Heart right ventricle (tissue), 16 donors: ENCODE measurements around the gene DEFB115. TPM values are rescaled to one million over a fixed set of nuclear protein-coding genes. Genes with fewer than 3 reads are reported as not detected.
A peak's percentile ranks its signal among the peaks of the same experiment; 100 is the strongest.
"Not testable (repeated sequence)": the region's sequence is repeated elsewhere in the genome, so short reads cannot be mapped to it uniquely, and the experiment has no call there.

Source experiments
- ATAC-seq, 8 donors: fragments of 200-7000 bp; cut with Tn5 transposase; one replicate each; pipeline ENCODE4 v1.9.1; 2020; ENCODE audit warnings: mild to moderate bottlenecking in 8 of 8, moderate library complexity in 8 of 8, moderate number of reproducible peaks in 1 of 8
- DNase-seq, 2 donors: peaks; one replicate each; pipeline ENCODE4 v3.0.0-alpha.2; 2020
- H3K27ac ChIP-seq, 10 donors: fragments of 200-600 bp; sonication (generic) in 2 of 10; one replicate each; pipeline versions ENCODE4 v1.5.0 to v1.8.0; 2020 to 2022; ENCODE audit warnings: mild to moderate bottlenecking in 3 of 10
- H3K27me3 ChIP-seq, 7 donors: fragments of 200-600 bp; one replicate each; pipeline ENCODE4 v1.8.0; 2021 to 2022; ENCODE audit warnings: mild to moderate bottlenecking in 2 of 7
- H3K36me3 ChIP-seq, 9 donors: fragments of 200-600 bp; sonication (generic) in 1 of 9; one replicate each; pipeline versions ENCODE4 v1.5.0 to v1.8.0; 2020 to 2022; ENCODE audit warnings: mild to moderate bottlenecking in 2 of 9
- H3K4me1 ChIP-seq, 9 donors: fragments of 200-600 bp; sonication (generic) in 1 of 9; one replicate each; pipeline versions ENCODE4 v1.5.0 to v1.8.0; 2020 to 2022; ENCODE audit warnings: mild to moderate bottlenecking in 4 of 9
- H3K4me3 ChIP-seq, 10 donors: fragments of 200-600 bp; sonication (generic) in 2 of 10; one replicate each; pipeline versions ENCODE4 v1.5.0 to v1.8.0; 2020 to 2022; ENCODE audit warnings: mild to moderate bottlenecking in 7 of 10, moderate library complexity in 2 of 10
- H3K9me3 ChIP-seq, 11 donors: fragments of 200-600 bp in 10 of 11; sonication (generic) in 2 of 11; one replicate each; pipeline versions ENCODE4 v1.5.0 to v1.8.0; 2013 to 2022; ENCODE audit warnings: mild to moderate bottlenecking in 2 of 11, control low read depth in 1 of 11, moderate library complexity in 1 of 11
- CTCF ChIP-seq, 9 donors: fragments of 200-600 bp; sonication (generic) in 2 of 9; IDR thresholded peaks; one replicate each; pipeline versions ENCODE4 v1.5.0 to v1.8.0; 2021 to 2022; ENCODE audit warnings: antibody characterized with exemption in 9 of 9, mild to moderate bottlenecking in 5 of 9, moderate library complexity in 1 of 9
- WGBS, 2 donors: extraction: QIAGEN DNeasy Blood & Tissue Kit; methylation state at CpG; one replicate each; pipeline ENCODE4 v1.1.7; 2013; ENCODE audit warnings: inconsistent platforms in 1 of 2; 5-methylcytosine and 5-hydroxymethylcytosine counted together
- intact Hi-C, 10 donors: fragments of 100-400 bp; cut with DNase I; formaldehyde crosslinking; loops; one replicate each; pipeline versions ENCODE4 v1.11.1 to v1.14.2; 2022
- polyA plus RNA-seq, 2 donors: library from polyadenylated mRNA; stranded (reverse); fragments of 200-250 nt; gene quantifications; one replicate each; pipeline ENCODE4 v1.2.3, GENCODE V29; 2013
- total RNA-seq, 10 donors: library from RNA; stranded (reverse); fragmentation: NEBNext Ultra II Directional in 3 of 10; extraction: Animal tissue kit (Norgen Biotek cat#: 25700) in 3 of 10; gene quantifications; one replicate each; pipeline versions ENCODE4 v1.2.1 to v1.2.4, GENCODE V29; 2021 to 2023
- donor health status: Arrhythmogenic right ventricular cardiomyopathy.
- donor health status: ischemic (EF 13 %, LVEDD 7.1; RV severe dilation, severe dysfunction).
- donor health status: healthy with polysubstance abuse.
- donor health status: DM: no; HTN: yes; CAD: no.
- donor health status: DM: no; HTN: no; CAD: no.
- donor health status: ischemic (EF 25% LVEDD 6.9; RV normal size, moderate dysfunction).
- donor health status: ischemic (EF 25% LVEDD 5.7; RV mildly dilated, moderate dysfunction).
- donor health status: healthy.
- donor health status: DM: yes; HTN: yes; CAD: no.
- donor health status: Ischemic cardiomyopathy.
- donor health status: ischemic (EF 35%, LVEDD 5.7; RV mildly dilated, moderate dysfunction).
- donor health status: nonischemic (EF 11% LVEDD 7.7; RV severe dilation, severe dysfunction).
- donor health status: DM: yes; HTN: yes; CAD: no.
- donor health status: PGD.
- donor health status: ischemic (EF 29% LVEDD 5.4; RV normal size, mild dysfunction).
- donor health status: nonischemic (EF 23%, LVEDD 6.1; RV moderate dilation, normal function).

DEFB115 gene
- total and polyA plus RNA-seq, 12 donors: not detected

GRCh38 chr20:31256959-31257358 is 505 bp upstream of the DEFB115 start:
- ATAC-seq (no peak), DNase-seq (no peak)
- 30 to 31% methylated on average over 3 of the region's 3 CpGs for WGBS, 2 donors
- Histone ChIP-seq H3K4me3 (no peak overlapping the region), H3K4me1 (no peaks in the 10 kb centered on the region), H3K9me3 (peaks cover 0 to 5% (median 0%) of the 10 kb centered on the region in 11 donors), H3K27ac (no peak overlapping the region), H3K36me3 (no peaks in the 10 kb centered on the region), H3K27me3 (no peaks in the 10 kb centered on the region)
- intact Hi-C loops: no loop called here
- TF ChIP-seq CTCF (IDR thresholded peaks at IDR 0.05): no peak

- H3K27ac ChIP-seq: no peak overlapping the region
- peak in 5 of 9 donors; percentile 7 to 31 (median 17) for TF ChIP-seq CTCF (IDR thresholded peaks at IDR 0.05)
- intact Hi-C loops: no loop called here
- ATAC-seq (no peak), DNase-seq (no peak)
- WGBS, 2 donors: 67 to 68% methylated on average over 6 of the region's 6 CpGs
- no peaks in the 10 kb centered on the region for H3K27me3 ChIP-seq
- no peaks in the 10 kb centered on the region for H3K4me1 ChIP-seq
- H3K9me3 ChIP-seq: peaks cover 0 to 24% (median 2%) of the 10 kb centered on the region in 11 donors
- H3K4me3 ChIP-seq: no peak overlapping the region
- no peaks in the 10 kb centered on the region for H3K36me3 ChIP-seq
Measured at GRCh38 chr20:31260326-31260932, 3.0 kb downstream of the DEFB115 start.

GRCh38 chr20:31274441-31274840 is 17.0 kb downstream of the DEFB115 start:
- WGBS, 2 donors: 78 to 81% methylated on average over 20 of the region's 20 CpGs
- Histone ChIP-seq H3K4me3 (no peak overlapping the region), H3K4me1 (no peaks in the 10 kb centered on the region), H3K9me3 (peaks cover 0 to 68% (median 36%) of the 10 kb centered on the region in 11 donors), H3K36me3 (no peaks in the 10 kb centered on the region), H3K27ac (no peak overlapping the region), H3K27me3 (no peaks in the 10 kb centered on the region)
- TF ChIP-seq CTCF (IDR thresholded peaks at IDR 0.05): no peak
- intact Hi-C loops: no loop called here
- no peak for ATAC-seq
- DNase-seq: no peak

- H3K27me3 ChIP-seq: no peaks in the 10 kb centered on the region
- no peaks in the 10 kb centered on the region for H3K36me3 ChIP-seq
- peaks cover 0 to 30% (median 6%) of the 10 kb centered on the region in 11 donors for H3K9me3 ChIP-seq
- no peaks in the 10 kb centered on the region for H3K4me1 ChIP-seq
- no peak overlapping the region for H3K4me3 ChIP-seq
- WGBS, 2 donors: 64 to 77% methylated on average over 1 of the region's 1 CpG
- ATAC-seq (no peak), DNase-seq (no peak)
- H3K27ac ChIP-seq: no peak overlapping the region
- TF ChIP-seq CTCF (IDR thresholded peaks at IDR 0.05): no peak
- intact Hi-C loops: no loop called here
Measured at GRCh38 chr20:31278178-31278577, 20.7 kb downstream of the DEFB115 start.

GRCh38 chr20:31284964-31285363 is 27.5 kb downstream of the DEFB115 start:
- H3K4me3 ChIP-seq, ATAC-seq, DNase-seq, H3K27ac ChIP-seq, H3K4me1 ChIP-seq, H3K36me3 ChIP-seq, H3K27me3 ChIP-seq, intact Hi-C loops: not testable (repeated sequence)
- WGBS, 2 donors: 58 to 63% methylated on average over 7 of the region's 7 CpGs
- H3K9me3 ChIP-seq: peaks cover 0 to 30% (median 4%) of the 10 kb centered on the region in 11 donors
